Spleen (tissue), 11 donors: ENCODE results near the gene TAS2R60. TPM values are rescaled to one million over a fixed set of nuclear protein-coding genes. Genes with fewer than 3 reads are reported as not detected.

Experiments used
- DNase-seq: peaks from one replicate; pipeline ENCODE4 v3.0.0-alpha.2; 2020
- H3K27ac ChIP-seq, 8 donors: fragments of 200-600 bp; sonication (generic) in 7 of 8; 1 replicate in 4 of 8; 2 replicates in 4 of 8; pipeline versions ENCODE4 v1.5.0 to v1.8.0; 2016 to 2021; ENCODE audit warnings: inconsistent platforms in 4 of 8, mild to moderate bottlenecking in 4 of 8, moderate library complexity in 1 of 8
- H3K27me3 ChIP-seq, 7 donors: fragments of 200-600 bp; sonication (generic) in 6 of 7; replicated peaks in 1 of 7; 1 replicate in 4 of 7; 2 replicates in 3 of 7; pipeline versions ENCODE4 v1.5.0 to v1.8.0; 2016 to 2021; ENCODE audit warnings: inconsistent platforms in 3 of 7, mild to moderate bottlenecking in 1 of 7
- H3K36me3 ChIP-seq, 6 donors: fragments of 200-600 bp; sonication (generic) in 5 of 6; 1 replicate in 4 of 6; 2 replicates in 2 of 6; pipeline versions ENCODE4 v1.5.0 to v1.8.0; 2016 to 2021; ENCODE audit warnings: inconsistent platforms in 2 of 6
- H3K4me1 ChIP-seq, 6 donors: fragments of 200-600 bp; sonication (generic) in 5 of 6; 1 replicate in 3 of 6; 2 replicates in 3 of 6; pipeline versions ENCODE4 v1.5.0 to v1.8.0; 2016 to 2021; ENCODE audit warnings: inconsistent platforms in 3 of 6
- H3K4me3 ChIP-seq, 8 donors: fragments of 200-600 bp; sonication (generic) in 7 of 8; 1 replicate in 4 of 8; 2 replicates in 4 of 8; pipeline versions ENCODE4 v1.5.0 to v1.8.0; 2016 to 2021; ENCODE audit warnings: inconsistent platforms in 4 of 8, mild to moderate bottlenecking in 4 of 8, moderate library complexity in 2 of 8
- H3K9me3 ChIP-seq, 8 donors: fragments of 200-600 bp; sonication (generic) in 7 of 8; 1 replicate in 4 of 8; 2 replicates in 4 of 8; pipeline versions ENCODE4 v1.5.0 to v1.8.0; 2016 to 2021; ENCODE audit warnings: inconsistent platforms in 4 of 8
- POLR2A ChIP-seq, 3 donors: fragments of 450-650 bp; IDR thresholded peaks; one replicate each; pipeline ENCODE4 v1.5.1; 2017; ENCODE audit warnings: antibody characterized with exemption in 3 of 3, mild to moderate bottlenecking in 1 of 3
- POLR2AphosphoS5 ChIP-seq, 3 donors: sonication (generic); formaldehyde crosslinking; IDR thresholded peaks; one replicate each; pipeline ENCODE4 v1.5.1; 2017; ENCODE audit warnings: antibody characterized with exemption in 3 of 3
- WGBS, 5 donors: extraction: QIAGEN DNeasy Blood & Tissue Kit in 3 of 5; methylation state at CpG; one replicate each; pipeline versions ENCODE4 v1.1.5 to v1.1.7; 2013 to 2018; 5-methylcytosine and 5-hydroxymethylcytosine counted together
- intact Hi-C: fragments of 100-400 bp; cut with DNase I; formaldehyde crosslinking; loops from one replicate; pipeline ENCODE4 v1.15.0; 2023; ENCODE audit warnings: low total_unique reads
- polyA plus RNA-seq, 3 donors: library from polyadenylated mRNA; stranded (reverse); fragments of 200-250 nt; gene quantifications; one replicate each; pipeline ENCODE4 v1.2.1, GENCODE V29; 2013
- total RNA-seq, 7 donors: library from RNA; depleted of rRNA in 3 of 7; stranded (reverse); fragments of >200 nt in 3 of 7; fragmentation: NEBNext Ultra II Directional in 4 of 7; extraction: Animal tissue kit (Norgen Biotek cat#: 25700) in 4 of 7; gene quantifications; one replicate each; pipeline versions ENCODE4 v1.1.0 to v1.2.1, GENCODE V29; 2016 to 2021
- TF ChIP-seq, protein P1 (sequence below), 11 experiments: fragments of 200-600 bp in 7 of 11; fragments of 450-650 bp in 4 of 11; sonication (generic) in 4 of 11; IDR thresholded peaks in 8 of 11; conservative IDR thresholded peaks in 3 of 11; 1 replicate in 7 of 11; 2 replicates in 4 of 11; pipeline versions ENCODE4 v1.4.0 to v1.8.0; 2016 to 2021; ENCODE audit warnings: antibody characterized with exemption in 11 of 11, inconsistent platforms in 4 of 11, mild to moderate bottlenecking in 1 of 11
- donor health status: healthy with polysubstance abuse.
- donor health status: DM: no; HTN: no; CAD: no; lungs with moderate emphysema.
- donor health status: DM: no; HTN: no; CAD: no.
- donor health status: Bipolar disorder and iron deficiency.
- donor health status: healthy.
- donor health status: DM: no; HTN: no; CAD: no.
- donor health status: DM: yes; HTN: yes; CAD: no.

TAS2R60 gene
- total and polyA plus RNA-seq, 10 donors, result 0.30 to 2.2 (median 0.85) TPM; not detected in 5

DNA sequence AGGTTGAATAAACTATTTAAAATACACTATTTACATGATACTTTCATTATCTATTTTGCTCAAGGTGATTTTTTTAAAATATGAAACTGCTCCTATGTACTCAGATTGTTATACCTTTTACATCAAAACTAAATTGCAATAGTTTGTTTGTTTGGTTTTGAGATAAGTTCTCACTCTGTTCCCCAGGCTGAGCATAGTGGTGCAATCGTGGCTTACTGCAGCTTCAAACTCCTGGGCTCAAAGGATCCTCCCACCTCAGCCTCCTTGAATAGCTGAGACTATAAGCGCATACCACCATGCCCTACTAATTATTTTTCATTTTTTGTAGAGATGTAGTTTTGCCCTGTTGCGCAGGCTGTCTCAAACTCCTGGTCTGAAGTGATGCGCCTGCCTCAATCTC is 12.7 kb downstream of the TAS2R60 start:
- no peak for DNase-seq
- intact Hi-C loops, result no loop called here
- Histone ChIP-seq H3K36me3 (no peaks in the 10 kb centered on the region), H3K27ac (no peak overlapping the region), H3K4me1 (no peaks in the 10 kb centered on the region), H3K9me3 (no peaks in the 10 kb centered on the region), H3K4me3 (no peak overlapping the region), H3K27me3 (no peaks in the 10 kb centered on the region)
- WGBS, 5 donors, result 79 to 90% (median 82%) methylated on average over 4 of the region's 4 CpGs
- no peak for TF ChIP-seq POLR2AphosphoS5 (IDR thresholded peaks at IDR 0.05)
- TF ChIP-seq, protein P1, sequence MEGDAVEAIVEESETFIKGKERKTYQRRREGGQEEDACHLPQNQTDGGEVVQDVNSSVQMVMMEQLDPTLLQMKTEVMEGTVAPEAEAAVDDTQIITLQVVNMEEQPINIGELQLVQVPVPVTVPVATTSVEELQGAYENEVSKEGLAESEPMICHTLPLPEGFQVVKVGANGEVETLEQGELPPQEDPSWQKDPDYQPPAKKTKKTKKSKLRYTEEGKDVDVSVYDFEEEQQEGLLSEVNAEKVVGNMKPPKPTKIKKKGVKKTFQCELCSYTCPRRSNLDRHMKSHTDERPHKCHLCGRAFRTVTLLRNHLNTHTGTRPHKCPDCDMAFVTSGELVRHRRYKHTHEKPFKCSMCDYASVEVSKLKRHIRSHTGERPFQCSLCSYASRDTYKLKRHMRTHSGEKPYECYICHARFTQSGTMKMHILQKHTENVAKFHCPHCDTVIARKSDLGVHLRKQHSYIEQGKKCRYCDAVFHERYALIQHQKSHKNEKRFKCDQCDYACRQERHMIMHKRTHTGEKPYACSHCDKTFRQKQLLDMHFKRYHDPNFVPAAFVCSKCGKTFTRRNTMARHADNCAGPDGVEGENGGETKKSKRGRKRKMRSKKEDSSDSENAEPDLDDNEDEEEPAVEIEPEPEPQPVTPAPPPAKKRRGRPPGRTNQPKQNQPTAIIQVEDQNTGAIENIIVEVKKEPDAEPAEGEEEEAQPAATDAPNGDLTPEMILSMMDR (IDR thresholded peaks at IDR 0.05 in 8 of 11, conservative IDR thresholded peaks at IDR 0.05 in 3 of 11), result no peak
- TF ChIP-seq POLR2A (IDR thresholded peaks at IDR 0.05), result no peak

- Histone ChIP-seq H3K4me1 (no peaks in the 10 kb centered on the region), H3K27me3 (no peaks in the 10 kb centered on the region), H3K4me3 (no peak overlapping the region), H3K27ac (no peak overlapping the region), H3K36me3 (no peaks in the 10 kb centered on the region), H3K9me3 (peaks cover 0 to 11% (median 2%) of the 10 kb centered on the region in 8 donors)
- TF ChIP-seq POLR2A (IDR thresholded peaks at IDR 0.05), result no peak
- no peak for TF ChIP-seq POLR2AphosphoS5 (IDR thresholded peaks at IDR 0.05)
- TF ChIP-seq, protein P1 (IDR thresholded peaks at IDR 0.05 in 8 of 11, conservative IDR thresholded peaks at IDR 0.05 in 3 of 11), result no peak
- intact Hi-C loops, result no loop called here
- no peak for DNase-seq
- WGBS, 5 donors, result 69 to 86% (median 78%) methylated on average over 3 to 4 of the region's 4 CpGs
Measured at GRCh38 chr7:143456992-143457793, 13.9 kb downstream of the TAS2R60 start.

DNA sequence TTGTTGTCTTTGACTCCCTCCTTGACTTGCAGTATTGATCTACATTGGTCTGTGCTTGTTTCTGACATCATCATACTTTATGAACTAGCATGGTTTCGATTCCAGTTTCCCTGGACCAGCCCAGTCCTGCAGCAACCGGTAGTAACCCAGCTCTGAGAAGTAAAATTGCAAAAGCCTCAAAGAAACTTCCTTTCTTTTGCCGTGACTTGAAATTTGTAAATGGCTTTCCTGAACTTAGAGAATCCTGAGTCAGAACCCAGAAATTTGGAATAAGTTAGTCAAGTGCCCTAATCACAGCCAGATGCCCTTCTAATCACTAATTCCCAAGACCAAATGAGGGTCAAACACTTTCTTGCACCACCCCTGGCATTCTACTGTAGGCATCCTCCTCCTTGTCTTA is 15.0 kb downstream of the TAS2R60 start:
- H3K27ac ChIP-seq, result peak overlapping the region in 3 of 8 donors; percentile 29 to 56 (median 37)
- no peaks in the 10 kb centered on the region for H3K4me1 ChIP-seq
- no peak overlapping the region for H3K4me3 ChIP-seq
- TF ChIP-seq POLR2AphosphoS5 (IDR thresholded peaks at IDR 0.05) (no peak), POLR2A (IDR thresholded peaks at IDR 0.05) (no peak)
- TF ChIP-seq, protein P1 (IDR thresholded peaks at IDR 0.05 in 8 of 11, conservative IDR thresholded peaks at IDR 0.05 in 3 of 11), result no peak
- 47 to 78% (median 62%) methylated on average over 3 of the region's 3 CpGs for WGBS, 5 donors
- intact Hi-C loops, result no loop called here
- no peaks in the 10 kb centered on the region for H3K36me3 ChIP-seq
- H3K9me3 ChIP-seq, result peaks cover 0 to 13% (median 2%) of the 10 kb centered on the region in 8 donors
- H3K27me3 ChIP-seq, result no peaks in the 10 kb centered on the region
- no peak for DNase-seq

- Histone ChIP-seq H3K9me3 (peaks cover 0 to 13% (median 2%) of the 10 kb centered on the region in 8 donors), H3K4me3 (no peak overlapping the region), H3K27ac (peak overlapping the region in 3 of 8 donors; percentile 29 to 56 (median 37)), H3K36me3 (no peaks in the 10 kb centered on the region), H3K4me1 (no peaks in the 10 kb centered on the region), H3K27me3 (no peaks in the 10 kb centered on the region)
- intact Hi-C loops, result no loop called here
- 71 to 80% (median 78%) methylated on average over 3 of the region's 3 CpGs for WGBS, 5 donors
- DNase-seq, result no peak
- TF ChIP-seq, protein P1 (IDR thresholded peaks at IDR 0.05 in 8 of 11, conservative IDR thresholded peaks at IDR 0.05 in 3 of 11), result no peak
- no peak for TF ChIP-seq POLR2AphosphoS5 (IDR thresholded peaks at IDR 0.05)
- TF ChIP-seq POLR2A (IDR thresholded peaks at IDR 0.05), result no peak
Measured at GRCh38 chr7:143458681-143459080, 15.4 kb downstream of the TAS2R60 start.
